SU-DHL-6 (cell line): Measurements from ENCODE around the gene IGFBP7.

ENCODE experiments used
- EZH2phosphoT487 ChIP-seq: fragments of 200-600 bp; sonication (generic), shearing (Covaris generic); conservative IDR thresholded peaks from 2 replicates; pipeline ENCODE4 v1.6.1; 2018; ENCODE audit warnings: mild to moderate bottlenecking, antibody characterized with exemption, low read length, moderate library complexity, mixed read lengths
- TF ChIP-seq, protein P1 (sequence below): fragments of 200-600 bp; sonication (generic); IDR thresholded peaks from one replicate; pipeline ENCODE4 v1.5.1; 2017; ENCODE audit warnings: antibody characterized with exemption, mild to moderate bottlenecking, low read length, moderate library complexity; ENCODE audit not compliant: insufficient read depth, poor library complexity, severe bottlenecking

- TF ChIP-seq, protein P1, sequence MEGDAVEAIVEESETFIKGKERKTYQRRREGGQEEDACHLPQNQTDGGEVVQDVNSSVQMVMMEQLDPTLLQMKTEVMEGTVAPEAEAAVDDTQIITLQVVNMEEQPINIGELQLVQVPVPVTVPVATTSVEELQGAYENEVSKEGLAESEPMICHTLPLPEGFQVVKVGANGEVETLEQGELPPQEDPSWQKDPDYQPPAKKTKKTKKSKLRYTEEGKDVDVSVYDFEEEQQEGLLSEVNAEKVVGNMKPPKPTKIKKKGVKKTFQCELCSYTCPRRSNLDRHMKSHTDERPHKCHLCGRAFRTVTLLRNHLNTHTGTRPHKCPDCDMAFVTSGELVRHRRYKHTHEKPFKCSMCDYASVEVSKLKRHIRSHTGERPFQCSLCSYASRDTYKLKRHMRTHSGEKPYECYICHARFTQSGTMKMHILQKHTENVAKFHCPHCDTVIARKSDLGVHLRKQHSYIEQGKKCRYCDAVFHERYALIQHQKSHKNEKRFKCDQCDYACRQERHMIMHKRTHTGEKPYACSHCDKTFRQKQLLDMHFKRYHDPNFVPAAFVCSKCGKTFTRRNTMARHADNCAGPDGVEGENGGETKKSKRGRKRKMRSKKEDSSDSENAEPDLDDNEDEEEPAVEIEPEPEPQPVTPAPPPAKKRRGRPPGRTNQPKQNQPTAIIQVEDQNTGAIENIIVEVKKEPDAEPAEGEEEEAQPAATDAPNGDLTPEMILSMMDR, result no peak
- no peak for TF ChIP-seq EZH2phosphoT487
Observed at GRCh38 chr4:57144466-57144865, 34.3 kb upstream of the IGFBP7 start.
